Neural progenitor cell (in vitro differentiated cells): ENCODE measurements around the gene FUNDC2.

ENCODE experiments used
- EZH2 ChIP-seq: fragments of 200-600 bp; sonication (generic); IDR thresholded peaks from 2 replicates; pipeline ENCODE4 v1.6.1; 2017; ENCODE audit warnings: antibody characterized with exemption, mild to moderate bottlenecking, moderate library complexity
- EZH2phosphoT487 ChIP-seq: fragments of 200-600 bp; sonication (generic); IDR thresholded peaks from 2 replicates; pipeline ENCODE4 v1.6.1; 2017; ENCODE audit warnings: antibody characterized with exemption
- TF ChIP-seq, protein P1 (sequence below): fragments of 200-600 bp; sonication (generic); IDR thresholded peaks from 2 replicates; pipeline ENCODE4 v1.5.1; 2017; ENCODE audit warnings: antibody characterized with exemption, mild to moderate bottlenecking

- TF ChIP-seq, protein P1, sequence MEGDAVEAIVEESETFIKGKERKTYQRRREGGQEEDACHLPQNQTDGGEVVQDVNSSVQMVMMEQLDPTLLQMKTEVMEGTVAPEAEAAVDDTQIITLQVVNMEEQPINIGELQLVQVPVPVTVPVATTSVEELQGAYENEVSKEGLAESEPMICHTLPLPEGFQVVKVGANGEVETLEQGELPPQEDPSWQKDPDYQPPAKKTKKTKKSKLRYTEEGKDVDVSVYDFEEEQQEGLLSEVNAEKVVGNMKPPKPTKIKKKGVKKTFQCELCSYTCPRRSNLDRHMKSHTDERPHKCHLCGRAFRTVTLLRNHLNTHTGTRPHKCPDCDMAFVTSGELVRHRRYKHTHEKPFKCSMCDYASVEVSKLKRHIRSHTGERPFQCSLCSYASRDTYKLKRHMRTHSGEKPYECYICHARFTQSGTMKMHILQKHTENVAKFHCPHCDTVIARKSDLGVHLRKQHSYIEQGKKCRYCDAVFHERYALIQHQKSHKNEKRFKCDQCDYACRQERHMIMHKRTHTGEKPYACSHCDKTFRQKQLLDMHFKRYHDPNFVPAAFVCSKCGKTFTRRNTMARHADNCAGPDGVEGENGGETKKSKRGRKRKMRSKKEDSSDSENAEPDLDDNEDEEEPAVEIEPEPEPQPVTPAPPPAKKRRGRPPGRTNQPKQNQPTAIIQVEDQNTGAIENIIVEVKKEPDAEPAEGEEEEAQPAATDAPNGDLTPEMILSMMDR, result no peak
- TF ChIP-seq EZH2, result no peak
- no peak for TF ChIP-seq EZH2phosphoT487
Measured at GRCh38 chrX:155046811-155047528, 20.3 kb downstream of the FUNDC2 start.
